GM19397 (cell line): ENCODE data around the gene ROBO3.

Source experiments
- ATAC-seq: cut with Tn5 transposase; IDR thresholded peaks from one replicate; pipeline ENCODE4 v1.9.1; 2021; ENCODE audit warnings: mild to moderate bottlenecking, moderate library complexity; ENCODE audit not compliant: unreplicated experiment

The ROBO3 gene, protein sequence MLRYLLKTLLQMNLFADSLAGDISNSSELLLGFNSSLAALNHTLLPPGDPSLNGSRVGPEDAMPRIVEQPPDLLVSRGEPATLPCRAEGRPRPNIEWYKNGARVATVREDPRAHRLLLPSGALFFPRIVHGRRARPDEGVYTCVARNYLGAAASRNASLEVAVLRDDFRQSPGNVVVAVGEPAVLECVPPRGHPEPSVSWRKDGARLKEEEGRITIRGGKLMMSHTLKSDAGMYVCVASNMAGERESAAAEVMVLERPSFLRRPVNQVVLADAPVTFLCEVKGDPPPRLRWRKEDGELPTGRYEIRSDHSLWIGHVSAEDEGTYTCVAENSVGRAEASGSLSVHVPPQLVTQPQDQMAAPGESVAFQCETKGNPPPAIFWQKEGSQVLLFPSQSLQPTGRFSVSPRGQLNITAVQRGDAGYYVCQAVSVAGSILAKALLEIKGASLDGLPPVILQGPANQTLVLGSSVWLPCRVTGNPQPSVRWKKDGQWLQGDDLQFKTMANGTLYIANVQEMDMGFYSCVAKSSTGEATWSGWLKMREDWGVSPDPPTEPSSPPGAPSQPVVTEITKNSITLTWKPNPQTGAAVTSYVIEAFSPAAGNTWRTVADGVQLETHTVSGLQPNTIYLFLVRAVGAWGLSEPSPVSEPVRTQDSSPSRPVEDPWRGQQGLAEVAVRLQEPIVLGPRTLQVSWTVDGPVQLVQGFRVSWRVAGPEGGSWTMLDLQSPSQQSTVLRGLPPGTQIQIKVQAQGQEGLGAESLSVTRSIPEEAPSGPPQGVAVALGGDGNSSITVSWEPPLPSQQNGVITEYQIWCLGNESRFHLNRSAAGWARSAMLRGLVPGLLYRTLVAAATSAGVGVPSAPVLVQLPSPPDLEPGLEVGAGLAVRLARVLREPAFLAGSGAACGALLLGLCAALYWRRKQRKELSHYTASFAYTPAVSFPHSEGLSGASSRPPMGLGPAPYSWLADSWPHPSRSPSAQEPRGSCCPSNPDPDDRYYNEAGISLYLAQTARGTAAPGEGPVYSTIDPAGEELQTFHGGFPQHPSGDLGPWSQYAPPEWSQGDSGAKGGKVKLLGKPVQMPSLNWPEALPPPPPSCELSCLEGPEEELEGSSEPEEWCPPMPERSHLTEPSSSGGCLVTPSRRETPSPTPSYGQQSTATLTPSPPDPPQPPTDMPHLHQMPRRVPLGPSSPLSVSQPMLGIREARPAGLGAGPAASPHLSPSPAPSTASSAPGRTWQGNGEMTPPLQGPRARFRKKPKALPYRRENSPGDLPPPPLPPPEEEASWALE (N-terminal part only)

GRCh38 chr11:124865181-124865901 lies at the start of gene ROBO3:
TSS of gene ROBO3 (plus strand) at chr11:124865432. CDS start at chr11:124865578, 146 bp downstream.
- ATAC-seq = no peak

GRCh38 chr11:124817036-124817435 lies 48.2 kb upstream of the ROBO3 start:
- no peak for ATAC-seq

- no peak for ATAC-seq
Measured at GRCh38 chr11:124821995-124822730, 43.1 kb upstream of the ROBO3 start.

DNA sequence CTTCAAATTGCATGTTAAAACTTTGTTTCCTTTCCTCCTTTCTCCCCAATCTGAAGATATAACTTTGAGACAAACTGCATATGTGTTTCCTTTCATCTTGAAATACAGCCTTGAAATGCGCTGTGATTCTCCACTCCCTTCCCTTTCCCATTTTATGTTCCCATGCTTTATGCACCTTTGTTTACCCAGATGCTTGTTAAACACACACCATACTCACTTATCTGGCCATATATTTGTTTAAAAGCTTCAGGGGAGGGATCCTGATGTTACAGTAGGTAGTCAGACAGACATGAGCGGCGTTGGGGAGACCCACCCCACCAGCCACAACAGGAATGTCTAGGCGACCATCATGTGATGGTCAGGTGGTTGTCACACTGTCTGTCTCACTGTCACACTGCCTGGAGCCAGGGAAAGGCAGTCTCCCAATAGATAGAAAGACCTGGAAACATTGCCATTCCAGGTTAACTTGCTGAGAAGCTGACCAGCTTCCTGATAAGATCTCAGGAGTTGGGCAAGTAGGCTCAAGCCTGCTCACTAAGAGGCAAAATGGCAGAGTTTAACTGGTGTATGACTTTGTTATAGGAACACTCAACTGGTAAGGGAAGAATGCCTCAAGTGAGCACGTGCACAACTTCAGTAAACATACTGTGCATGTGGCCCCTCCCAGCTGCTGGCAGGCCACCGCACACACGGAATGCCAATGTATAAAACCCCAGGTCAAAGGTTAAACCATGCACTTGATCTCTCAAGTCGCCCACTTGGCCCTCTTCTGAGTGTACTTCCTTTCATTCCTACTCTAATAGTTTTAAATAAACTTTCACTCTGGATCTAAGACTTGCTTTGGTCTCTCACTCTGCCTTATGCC lies 41.5 kb upstream of the ROBO3 start:
- ATAC-seq = no peak

DNA sequence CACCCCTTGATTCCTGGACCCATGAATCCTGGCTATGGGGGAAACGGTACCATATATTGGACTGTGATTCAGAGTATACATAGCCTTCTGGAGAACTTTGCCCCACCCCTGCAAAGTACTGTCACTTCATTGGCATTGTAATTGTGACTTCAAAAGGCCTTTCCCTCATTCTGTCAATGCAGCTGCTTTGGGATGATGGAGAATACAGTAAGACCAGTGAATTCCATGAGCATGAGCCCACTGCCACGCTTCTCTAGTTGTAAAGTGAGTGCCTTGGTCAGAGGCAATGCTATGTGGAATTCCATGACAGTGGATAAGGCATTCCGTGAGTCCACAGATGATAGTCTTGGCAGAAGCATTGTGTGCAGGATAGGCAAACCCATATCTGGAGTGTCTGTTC lies 39.4 kb upstream of the ROBO3 start:
- no peak for ATAC-seq

- ATAC-seq = no peak
Measured at GRCh38 chr11:124829986-124830385, 35.2 kb upstream of the ROBO3 start.

- no peak for ATAC-seq
Measured at GRCh38 chr11:124830749-124831148, 34.5 kb upstream of the ROBO3 start.

DNA sequence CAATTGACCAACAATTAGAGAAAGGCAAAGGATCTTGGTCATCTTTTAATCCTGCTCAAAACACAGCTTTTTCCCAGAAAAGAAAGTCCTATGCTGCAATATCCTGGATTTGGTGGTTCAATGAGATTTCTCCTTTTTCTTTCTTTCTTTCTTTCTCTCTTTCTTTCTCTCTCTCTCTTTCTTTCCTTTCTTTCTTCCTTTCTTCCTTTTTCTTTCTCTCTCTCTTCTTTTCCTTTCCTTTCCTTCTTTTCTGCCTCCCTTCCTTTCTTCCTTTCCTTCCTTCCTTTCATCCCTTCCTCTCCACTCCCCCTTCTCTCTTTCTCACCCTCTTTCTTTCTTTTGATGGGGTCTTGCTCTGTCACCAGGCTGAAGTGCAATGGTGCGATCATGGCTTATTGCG lies 33.3 kb upstream of the ROBO3 start:
- ATAC-seq = no peak

GRCh38 chr11:124832571-124832970 lies 32.7 kb upstream of the ROBO3 start:
- no peak for ATAC-seq

- ATAC-seq = no peak
Measured at GRCh38 chr11:124834526-124835180, 30.6 kb upstream of the ROBO3 start.

DNA sequence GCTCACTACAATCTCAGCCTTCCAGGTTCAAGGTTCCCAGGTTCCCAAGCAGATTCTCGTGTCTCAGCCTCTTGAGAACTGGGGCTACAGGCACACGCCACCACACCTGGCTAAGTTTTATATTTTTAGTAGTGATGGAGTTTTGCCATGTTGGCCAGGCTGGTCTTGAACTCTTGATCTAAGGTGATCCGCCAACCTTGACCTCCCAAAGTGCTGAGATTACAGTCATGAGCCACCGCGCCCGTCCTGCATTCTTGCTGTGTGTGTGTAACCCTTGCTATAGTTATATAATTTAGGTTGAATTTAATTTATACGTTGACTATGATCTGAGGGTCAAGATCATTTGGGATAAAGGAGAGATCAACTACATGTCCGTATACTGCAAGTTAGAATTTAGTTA lies 29.3 kb upstream of the ROBO3 start:
- ATAC-seq = no peak

DNA sequence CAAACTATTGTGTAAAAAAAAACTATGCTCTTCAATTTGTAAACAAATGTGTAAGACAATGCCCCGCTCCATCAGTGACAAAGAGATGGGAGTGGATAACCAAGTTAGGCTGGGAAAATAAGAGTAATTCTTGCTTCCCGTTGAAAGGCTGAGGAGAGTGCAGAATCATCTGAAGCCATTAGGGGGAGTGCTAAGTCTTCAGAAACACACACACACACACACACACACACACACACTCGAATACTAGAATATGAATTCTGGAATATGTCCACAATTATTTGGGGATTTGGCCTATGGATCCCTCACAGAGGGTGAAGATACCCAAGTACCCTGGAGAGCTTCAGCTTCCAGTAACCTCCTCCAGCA lies 27.8 kb upstream of the ROBO3 start:
- no peak for ATAC-seq

- no peak for ATAC-seq
Measured at GRCh38 chr11:124838805-124839127, 26.5 kb upstream of the ROBO3 start.

DNA sequence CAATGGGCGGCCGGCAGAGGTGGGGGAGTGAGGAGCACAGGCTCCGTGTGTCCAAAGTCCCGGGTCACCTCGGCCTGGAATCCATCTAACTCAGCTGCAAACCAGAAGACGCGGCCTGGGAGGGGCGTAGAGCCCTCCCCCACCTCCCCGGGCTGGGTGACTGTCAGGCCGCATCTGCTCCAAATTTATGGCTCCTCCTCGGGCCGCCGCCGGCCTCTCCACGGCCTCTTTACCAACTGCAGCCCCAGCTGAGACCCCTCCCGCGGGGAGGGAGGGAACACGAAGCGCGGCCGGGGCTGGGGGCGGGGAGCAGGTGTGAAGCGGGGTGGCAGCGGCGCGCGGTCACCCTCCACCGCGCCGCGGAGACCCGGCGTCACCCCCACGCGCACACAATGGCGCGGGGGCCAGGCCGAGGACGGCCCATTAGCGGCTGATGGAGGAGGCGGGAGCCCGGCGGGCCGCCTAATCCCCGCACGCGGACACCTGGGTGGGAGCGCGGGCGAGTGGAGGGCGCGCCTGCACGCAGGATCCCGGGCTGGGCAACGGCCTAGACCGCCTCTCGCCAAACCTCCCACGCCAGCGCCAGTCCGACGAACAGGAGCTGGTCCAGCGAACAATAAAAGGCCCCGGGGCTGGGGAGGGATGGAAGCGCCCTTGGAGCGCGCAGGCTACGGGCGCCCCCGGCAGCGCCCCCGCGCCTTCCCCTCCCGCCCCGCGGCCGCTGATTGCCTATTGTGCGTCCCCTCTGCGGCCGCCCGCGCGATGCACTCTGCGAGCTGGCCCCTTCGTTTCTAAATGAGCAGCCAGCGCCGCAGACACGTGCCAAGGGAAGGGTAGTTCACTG lies 25.9 kb upstream of the ROBO3 start:
- ATAC-seq = no peak

- no peak for ATAC-seq
Measured at GRCh38 chr11:124839972-124840621, 25.1 kb upstream of the ROBO3 start.

DNA sequence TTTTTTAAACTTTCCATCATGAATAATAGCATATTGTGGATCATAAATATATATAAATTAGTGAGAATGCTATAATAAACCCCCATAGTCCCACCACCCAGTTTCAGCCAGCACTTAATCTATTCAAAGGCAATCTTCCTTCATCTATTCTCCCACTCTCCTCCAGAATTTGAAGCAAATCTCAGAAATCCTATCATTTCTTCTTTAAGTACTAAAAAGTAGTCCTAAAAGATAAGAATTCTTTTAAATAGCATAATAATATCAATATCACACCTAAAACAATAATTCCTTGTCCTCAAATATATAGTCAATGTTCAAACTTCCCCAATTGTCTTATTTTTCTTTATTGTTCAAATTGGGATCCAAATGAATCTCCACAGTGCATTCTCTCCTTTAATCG lies 24.6 kb upstream of the ROBO3 start:
- no peak for ATAC-seq

DNA sequence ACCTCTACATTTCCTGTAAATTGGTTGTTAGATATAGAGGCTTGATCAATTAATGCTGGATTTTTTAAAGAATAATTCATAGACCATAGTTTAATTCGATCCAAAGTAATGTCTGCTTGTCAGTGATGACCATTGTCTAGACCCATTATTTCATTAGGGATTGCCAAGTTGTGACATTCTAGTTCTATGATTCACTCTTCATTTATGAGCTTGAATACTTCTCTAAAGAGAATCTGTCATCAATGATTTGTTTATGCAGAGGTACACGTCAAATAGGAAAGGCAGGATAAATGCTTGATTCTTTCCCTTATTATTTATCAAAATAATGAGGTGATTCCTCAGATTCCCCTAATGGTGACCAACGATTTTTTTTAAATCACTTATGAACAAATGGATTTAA lies 24.0 kb upstream of the ROBO3 start:
- ATAC-seq = no peak
